Breast epithelium (tissue), 3 donors: Measurements from ENCODE around the gene KDM6B.

Experiments used
- POLR2AphosphoS5 ChIP-seq, 3 donors: sonication (generic); formaldehyde crosslinking; IDR thresholded peaks; one replicate each; pipeline ENCODE4 v1.6.1; 2017; ENCODE audit warnings: antibody characterized with exemption in 3 of 3
- TF ChIP-seq, protein P1 (sequence below), 3 donors: fragments of 450-650 bp; IDR thresholded peaks; one replicate each; pipeline ENCODE4 v1.5.1; 2016 to 2017; ENCODE audit warnings: antibody characterized with exemption in 3 of 3, mild to moderate bottlenecking in 3 of 3, moderate library complexity in 3 of 3

DNA sequence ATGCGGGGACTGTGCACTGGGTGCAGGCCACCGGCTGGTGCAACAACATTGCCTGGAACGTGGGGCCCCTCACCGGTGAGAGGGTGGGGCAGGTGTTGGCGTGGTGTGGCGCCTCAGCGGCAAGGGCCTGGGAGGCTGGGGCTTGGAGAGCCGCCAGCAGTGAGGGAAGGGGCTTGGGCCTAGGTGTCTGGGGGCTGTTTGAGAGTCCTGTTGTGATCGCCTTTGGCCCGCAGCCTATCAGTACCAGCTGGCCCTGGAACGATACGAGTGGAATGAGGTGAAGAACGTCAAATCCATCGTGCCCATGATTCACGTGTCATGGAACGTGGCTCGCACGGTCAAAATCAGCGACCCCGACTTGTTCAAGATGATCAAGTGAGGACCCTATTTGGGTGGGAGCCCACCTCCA, 18.2 kb downstream of the KDM6B start:
- TF ChIP-seq, protein P1, sequence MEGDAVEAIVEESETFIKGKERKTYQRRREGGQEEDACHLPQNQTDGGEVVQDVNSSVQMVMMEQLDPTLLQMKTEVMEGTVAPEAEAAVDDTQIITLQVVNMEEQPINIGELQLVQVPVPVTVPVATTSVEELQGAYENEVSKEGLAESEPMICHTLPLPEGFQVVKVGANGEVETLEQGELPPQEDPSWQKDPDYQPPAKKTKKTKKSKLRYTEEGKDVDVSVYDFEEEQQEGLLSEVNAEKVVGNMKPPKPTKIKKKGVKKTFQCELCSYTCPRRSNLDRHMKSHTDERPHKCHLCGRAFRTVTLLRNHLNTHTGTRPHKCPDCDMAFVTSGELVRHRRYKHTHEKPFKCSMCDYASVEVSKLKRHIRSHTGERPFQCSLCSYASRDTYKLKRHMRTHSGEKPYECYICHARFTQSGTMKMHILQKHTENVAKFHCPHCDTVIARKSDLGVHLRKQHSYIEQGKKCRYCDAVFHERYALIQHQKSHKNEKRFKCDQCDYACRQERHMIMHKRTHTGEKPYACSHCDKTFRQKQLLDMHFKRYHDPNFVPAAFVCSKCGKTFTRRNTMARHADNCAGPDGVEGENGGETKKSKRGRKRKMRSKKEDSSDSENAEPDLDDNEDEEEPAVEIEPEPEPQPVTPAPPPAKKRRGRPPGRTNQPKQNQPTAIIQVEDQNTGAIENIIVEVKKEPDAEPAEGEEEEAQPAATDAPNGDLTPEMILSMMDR (IDR thresholded peaks at IDR 0.05): no peak
- no peak for TF ChIP-seq POLR2AphosphoS5 (IDR thresholded peaks at IDR 0.05)
